HG03378 (cell line): Measurements from ENCODE around the gene FANCM.

Source experiments
- ATAC-seq: cut with Tn5 transposase; IDR thresholded peaks from one replicate; pipeline ENCODE4 v1.9.1; 2021; ENCODE audit warnings: mild to moderate bottlenecking, moderate library complexity; ENCODE audit not compliant: unreplicated experiment

Gene FANCM, protein sequence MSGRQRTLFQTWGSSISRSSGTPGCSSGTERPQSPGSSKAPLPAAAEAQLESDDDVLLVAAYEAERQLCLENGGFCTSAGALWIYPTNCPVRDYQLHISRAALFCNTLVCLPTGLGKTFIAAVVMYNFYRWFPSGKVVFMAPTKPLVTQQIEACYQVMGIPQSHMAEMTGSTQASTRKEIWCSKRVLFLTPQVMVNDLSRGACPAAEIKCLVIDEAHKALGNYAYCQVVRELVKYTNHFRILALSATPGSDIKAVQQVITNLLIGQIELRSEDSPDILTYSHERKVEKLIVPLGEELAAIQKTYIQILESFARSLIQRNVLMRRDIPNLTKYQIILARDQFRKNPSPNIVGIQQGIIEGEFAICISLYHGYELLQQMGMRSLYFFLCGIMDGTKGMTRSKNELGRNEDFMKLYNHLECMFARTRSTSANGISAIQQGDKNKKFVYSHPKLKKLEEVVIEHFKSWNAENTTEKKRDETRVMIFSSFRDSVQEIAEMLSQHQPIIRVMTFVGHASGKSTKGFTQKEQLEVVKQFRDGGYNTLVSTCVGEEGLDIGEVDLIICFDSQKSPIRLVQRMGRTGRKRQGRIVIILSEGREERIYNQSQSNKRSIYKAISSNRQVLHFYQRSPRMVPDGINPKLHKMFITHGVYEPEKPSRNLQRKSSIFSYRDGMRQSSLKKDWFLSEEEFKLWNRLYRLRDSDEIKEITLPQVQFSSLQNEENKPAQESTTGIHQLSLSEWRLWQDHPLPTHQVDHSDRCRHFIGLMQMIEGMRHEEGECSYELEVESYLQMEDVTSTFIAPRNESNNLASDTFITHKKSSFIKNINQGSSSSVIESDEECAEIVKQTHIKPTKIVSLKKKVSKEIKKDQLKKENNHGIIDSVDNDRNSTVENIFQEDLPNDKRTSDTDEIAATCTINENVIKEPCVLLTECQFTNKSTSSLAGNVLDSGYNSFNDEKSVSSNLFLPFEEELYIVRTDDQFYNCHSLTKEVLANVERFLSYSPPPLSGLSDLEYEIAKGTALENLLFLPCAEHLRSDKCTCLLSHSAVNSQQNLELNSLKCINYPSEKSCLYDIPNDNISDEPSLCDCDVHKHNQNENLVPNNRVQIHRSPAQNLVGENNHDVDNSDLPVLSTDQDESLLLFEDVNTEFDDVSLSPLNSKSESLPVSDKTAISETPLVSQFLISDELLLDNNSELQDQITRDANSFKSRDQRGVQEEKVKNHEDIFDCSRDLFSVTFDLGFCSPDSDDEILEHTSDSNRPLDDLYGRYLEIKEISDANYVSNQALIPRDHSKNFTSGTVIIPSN (N-terminal part only)

DNA sequence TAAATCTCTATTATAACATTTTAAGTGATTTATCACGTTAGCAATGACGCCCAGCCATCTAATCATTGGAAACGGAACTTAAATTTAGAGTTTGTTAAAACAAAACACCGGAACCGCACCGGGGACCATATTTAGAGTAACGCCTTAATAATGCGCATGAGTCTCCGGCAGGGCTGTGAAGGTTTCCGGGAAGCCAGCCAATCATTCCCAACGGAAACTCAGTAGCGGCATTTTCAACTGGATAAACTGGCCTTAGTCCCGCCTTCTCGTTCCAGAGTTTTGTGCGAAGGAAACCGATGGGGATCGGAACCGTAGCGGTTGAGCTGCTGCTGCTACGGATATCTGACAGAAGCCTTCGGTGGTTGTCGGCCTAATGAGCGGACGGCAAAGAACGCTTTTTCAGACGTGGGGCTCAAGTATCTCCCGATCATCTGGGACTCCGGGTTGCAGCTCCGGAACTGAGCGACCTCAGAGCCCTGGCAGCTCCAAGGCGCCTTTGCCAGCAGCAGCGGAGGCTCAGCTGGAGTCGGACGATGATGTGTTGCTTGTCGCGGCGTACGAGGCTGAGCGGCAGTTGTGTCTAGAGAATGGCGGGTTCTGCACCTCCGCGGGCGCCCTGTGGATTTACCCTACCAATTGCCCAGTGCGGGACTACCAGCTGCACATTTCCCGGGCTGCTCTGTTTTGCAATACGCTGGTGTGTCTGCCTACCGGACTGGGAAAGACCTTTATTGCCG, at the start of gene FANCM:
FANCM (plus strand) TSS at position 272 of the 737 bp plus-strand sequence; CDS start at position 374, 102 bp downstream.
- peak; percentile 47 for ATAC-seq

DNA sequence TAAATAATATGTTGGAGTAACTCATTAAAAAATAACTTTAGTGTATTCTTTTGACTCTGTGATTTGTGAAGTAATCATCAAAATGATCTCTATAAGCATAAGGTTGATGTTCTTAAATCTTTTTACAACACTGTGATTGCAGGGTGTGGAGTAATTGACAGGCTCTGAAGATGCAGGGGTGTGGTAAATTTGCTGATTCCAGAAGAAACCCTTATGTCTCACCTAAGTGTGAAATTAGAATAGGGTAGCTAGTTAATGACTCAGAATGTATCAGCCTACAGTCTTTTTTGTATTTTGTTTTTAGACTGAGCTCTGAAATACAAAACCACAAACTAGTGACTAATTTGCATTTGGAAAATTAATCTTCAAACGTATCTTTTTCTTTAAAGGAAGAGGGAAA, 45.9 kb upstream of the FANCM start:
- peak; percentile 87 for ATAC-seq

DNA sequence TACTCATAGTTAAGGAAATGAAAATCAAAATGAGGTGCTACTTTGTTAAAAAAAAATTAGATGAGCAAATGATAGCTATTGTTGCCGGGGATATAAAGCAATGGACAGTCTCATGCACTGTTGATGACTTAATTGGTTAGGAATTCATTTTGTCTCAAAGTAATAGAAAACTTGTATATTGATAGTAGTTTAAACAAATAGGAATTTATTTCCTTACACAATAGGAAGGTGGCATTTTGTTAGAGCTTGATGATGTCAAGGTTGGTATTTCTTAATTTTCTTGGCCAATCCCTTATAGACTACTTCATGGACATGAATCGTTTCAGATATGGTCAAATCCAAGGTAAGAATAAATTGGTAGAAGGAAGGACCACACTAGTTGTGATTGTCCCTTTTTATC, 44.0 kb upstream of the FANCM start:
- no peak for ATAC-seq

DNA sequence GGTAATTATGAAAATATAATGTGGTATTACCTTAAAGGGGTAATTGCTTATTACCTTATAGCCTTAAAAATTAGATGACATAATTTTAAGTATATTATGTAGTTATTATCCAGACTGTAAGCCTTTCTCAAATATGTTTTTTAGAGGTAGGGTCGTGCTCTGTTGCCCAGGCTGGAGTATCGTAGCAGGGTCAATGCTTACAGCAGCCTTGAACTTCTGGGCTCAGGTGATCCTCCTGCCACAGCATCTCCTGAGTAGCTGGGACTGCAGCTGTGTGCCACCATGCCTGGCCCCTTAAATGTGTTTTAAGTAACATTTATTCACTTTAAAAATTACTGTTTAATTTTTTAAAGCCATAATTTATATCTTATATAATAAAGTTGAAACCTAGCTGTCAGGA, 41.5 kb upstream of the FANCM start:
- no peak for ATAC-seq

DNA sequence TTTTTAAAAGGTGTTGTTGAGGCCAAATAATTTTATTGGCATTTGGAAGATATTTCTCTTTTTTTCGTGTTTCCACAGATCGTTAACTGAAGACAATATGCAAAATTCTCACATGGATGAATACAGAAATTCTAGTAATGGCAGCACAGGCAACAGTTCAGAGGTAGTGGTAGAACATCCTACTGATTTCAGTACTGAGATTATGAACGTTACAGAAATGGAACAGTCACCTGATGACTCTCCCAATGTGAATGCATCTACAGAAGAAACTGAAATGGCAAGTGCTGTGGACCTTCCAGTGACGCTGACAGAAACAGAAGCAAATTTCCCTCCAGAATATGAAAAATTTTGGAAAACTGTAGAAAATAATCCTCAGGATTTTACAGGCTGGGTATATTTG, 40.6 kb upstream of the FANCM start:
- ATAC-seq: no peak

DNA sequence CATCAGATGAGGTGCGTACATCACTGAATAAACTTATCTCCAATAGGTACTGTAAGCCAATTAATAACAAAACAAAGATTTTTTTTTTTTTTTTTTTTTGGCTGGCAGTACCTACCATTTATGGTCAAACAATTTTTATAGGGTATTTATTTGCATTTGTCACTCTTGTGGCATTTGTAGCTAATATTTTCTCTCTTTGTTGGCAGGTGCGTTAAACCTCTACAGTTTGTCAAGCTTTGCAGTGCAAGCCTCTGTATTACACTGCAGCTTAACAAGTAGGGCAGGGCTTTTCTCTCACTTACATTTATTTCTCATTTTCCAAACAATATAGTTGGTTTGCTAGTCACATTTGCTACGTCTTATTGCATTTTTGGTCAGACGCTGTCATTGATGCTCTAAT, 39.5 kb upstream of the FANCM start:
- ATAC-seq: no peak

DNA sequence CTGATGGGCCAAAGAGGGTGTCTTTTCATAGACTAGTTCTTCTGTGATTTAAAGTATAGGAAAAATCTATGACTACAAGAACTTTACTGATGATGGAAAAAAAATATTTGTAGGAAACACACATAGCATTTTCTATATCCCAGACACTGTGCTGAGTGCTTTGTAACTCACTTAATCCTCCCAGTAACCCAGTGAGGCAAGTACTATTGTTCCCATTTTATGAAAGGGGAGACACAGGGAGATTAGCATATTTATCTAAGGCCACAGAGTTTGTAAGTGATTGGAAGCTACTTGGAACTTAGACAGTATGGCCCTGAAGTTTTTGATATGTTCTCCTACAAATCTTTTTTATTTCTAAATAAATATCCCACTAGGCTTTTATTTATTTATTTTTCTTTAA, 31.9 kb upstream of the FANCM start:
- no peak for ATAC-seq

DNA sequence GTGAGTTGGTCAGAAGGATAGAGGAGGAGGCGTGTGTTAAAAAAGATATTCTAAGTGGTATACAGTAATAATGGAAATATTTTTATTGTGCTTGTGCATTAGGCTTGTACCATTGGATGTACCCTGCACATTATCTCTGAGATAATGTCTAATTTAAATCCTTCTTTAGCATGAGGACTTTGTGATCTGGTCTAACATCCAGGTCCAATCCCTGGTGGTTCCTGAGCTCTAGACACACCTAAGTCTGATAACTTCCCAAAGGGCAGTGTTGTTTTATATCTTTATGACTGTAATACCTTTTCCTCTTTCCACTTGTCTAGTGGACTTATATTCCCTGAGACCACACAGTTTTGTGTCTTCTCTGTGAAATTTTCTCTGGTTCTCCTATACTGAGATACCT, 31.2 kb upstream of the FANCM start:
- ATAC-seq: no peak

DNA sequence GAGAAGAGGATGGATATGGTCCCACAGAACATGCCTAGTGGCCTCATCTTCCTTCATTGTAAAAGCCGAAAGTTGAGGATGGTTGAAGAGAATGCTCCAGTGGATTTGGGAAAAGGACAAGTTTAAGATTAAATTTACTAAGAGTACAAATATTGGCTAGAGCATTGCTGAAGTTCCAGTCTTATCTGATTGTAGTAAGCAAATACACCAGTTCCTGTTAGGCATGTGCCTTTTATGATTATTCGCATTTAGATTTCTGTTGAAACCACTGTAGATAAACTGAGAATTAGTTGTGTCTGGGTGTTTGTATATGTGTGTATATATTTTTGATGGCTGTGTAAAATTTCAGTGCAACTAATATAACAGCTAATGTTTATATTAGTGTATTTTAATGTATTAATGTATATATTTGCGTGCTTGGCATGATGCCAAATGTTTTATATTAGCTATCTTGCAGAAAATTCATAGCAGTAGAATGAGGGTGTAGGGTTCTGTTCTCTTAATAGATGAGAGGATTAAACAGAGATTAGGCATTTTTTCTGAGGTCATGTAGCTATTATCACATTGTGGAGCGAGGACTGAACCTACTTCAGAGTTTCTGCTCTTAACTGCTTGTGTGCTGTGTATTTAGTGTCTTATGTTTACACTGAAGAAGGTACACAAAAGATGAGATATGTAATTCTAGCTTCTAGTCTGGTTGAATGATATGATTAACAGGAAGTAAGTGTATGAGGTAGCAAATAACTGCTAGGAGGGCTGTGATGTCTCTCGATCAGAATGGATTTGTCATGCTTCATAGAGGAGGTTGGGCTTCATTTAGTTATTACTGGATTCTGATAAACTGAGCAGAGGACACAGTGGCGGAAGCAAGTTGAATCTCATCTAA, 22.6 kb upstream of the FANCM start:
- ATAC-seq: no peak

DNA sequence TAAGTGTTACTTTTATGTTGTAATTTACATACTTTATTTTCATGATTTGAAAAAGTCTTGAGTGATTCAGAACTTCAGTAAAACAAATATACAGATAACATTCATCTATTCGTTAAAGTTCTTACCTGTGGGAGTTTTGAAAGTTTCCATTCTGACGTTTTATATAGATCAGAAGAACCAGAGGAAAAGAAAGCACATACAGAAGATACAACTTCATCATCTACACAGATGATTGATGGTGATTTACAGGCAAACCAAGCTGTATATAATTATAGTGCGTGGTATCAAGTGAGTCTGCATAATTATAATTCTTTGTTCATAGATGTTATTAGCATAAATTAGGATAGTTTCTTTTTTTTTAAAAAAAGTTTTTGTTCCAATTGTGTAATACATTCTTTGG, 21.4 kb upstream of the FANCM start:
- no peak for ATAC-seq

DNA sequence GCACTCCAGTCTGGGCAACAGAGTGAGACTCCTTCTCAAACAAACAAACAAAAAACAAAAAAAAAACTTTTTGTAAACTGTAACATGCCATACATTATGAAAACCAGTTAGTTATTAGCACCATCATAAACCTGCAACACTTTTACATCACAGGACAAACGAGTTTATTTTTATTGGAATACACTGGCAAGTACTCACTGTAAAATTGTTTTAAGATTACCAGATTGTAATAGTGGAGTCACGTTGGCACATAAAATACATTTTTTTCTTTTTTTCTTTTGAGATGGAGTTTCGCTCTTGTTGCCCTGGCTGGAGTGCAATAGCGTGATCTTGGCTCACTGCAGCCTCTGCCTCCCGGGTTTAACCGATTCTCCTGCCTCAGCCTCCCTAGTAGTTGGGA, 17.1 kb upstream of the FANCM start:
- no peak for ATAC-seq

DNA sequence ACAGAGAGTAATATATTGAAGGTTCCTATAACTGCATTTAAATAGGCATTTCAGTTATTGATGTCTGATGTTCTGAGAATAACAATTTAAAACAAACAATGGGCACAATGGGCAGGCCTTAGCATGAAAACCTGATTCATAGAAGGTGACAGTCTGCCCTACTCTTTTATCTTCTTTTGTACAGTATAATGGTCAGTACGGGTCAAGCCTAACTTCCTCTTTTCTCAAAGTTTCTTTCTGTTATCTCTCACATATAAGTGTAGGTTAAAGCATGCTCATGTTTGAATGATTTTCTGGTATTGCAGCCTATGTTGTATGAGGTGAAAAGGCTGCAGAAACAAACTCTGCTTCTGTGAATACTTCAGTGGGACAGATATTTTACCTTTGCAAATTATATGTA, 15.6 kb upstream of the FANCM start:
- ATAC-seq: no peak

DNA sequence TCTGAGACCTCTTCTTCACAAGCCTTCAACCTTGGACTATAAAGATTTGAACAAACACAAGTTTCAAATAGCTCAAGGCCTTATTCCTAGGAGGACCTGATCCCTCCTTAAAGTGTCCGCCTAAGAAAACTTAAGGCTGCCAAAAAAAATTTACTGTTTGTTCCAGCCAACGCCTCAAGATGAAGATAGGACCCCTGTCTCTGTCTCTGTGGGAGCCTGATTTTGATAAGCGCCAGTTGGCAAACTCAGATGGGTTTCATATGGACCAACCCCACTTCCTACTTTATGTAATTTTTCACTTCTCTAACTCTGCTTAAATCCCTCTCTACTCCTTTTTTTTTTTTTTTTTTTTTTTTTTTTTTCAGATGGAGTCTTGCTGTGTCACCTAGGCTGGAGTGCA, 12.5 kb upstream of the FANCM start:
- ATAC-seq: no peak

DNA sequence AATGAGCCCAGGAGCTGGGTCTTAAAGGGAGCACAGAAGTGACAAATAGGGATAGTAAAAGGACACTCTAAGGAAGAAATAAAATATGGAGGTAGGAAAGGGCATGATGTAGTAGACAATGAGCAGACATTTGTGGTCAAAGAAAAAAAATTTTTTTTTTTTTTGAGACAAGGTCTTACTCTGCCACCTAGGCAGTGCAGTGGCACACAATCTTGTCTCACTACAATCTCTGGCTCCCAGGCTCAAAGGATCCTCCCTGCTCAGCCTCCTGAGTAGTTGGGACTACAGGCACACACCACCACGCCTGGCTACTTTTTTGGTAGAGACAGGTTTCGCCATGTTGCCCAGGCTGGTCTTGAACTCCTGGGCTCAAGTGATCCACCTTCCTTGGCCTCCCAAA, 10.0 kb upstream of the FANCM start:
- ATAC-seq: no peak

DNA sequence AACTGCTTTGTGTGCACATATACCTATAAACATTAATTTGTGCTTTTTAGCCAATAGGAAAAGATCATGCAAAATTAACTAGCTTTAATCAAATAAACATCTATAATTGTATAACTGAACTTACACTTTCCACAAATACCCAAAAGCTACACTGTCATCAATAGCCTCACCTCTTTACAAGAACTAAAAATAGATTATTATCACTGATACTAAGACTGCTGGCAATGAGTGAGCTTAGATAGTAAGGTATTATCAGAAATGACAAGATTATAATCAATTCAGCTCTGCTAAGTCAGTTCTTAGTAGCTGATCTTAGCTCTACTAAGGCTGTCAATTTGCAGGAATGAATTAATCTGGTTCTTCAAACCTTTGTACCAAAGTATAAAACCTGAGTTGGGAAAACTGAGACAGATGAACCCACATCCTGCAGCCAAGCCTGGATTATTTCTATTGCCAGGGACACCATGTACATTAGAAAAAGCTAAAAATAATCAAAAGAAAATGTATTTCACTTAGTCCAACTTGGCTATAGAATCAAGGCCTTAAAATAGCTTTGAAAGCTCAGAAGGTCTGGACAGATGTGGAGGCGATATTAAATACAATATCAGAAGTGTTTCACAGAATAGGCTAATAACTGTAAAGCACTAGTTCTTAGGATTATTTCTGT, 6.6 kb upstream of the FANCM start:
- no peak for ATAC-seq

DNA sequence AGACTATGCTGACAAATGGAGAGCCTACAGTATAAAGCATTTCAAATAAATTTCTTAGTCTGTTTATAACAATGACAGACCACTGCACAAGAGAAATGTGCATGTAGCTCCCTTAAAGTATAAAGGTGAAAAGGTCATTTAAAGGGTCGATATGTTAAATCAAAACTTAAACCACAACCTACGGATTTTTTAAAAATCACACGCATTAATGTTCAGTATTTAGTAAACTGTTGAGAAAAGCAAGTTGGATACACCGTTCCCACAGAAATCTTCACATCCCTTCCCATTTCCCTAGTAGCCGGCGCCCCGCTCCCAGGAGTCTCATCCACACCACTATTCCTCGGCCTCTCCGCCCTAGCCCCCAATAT, 2.1 kb upstream of the FANCM start:
- no peak for ATAC-seq

DNA sequence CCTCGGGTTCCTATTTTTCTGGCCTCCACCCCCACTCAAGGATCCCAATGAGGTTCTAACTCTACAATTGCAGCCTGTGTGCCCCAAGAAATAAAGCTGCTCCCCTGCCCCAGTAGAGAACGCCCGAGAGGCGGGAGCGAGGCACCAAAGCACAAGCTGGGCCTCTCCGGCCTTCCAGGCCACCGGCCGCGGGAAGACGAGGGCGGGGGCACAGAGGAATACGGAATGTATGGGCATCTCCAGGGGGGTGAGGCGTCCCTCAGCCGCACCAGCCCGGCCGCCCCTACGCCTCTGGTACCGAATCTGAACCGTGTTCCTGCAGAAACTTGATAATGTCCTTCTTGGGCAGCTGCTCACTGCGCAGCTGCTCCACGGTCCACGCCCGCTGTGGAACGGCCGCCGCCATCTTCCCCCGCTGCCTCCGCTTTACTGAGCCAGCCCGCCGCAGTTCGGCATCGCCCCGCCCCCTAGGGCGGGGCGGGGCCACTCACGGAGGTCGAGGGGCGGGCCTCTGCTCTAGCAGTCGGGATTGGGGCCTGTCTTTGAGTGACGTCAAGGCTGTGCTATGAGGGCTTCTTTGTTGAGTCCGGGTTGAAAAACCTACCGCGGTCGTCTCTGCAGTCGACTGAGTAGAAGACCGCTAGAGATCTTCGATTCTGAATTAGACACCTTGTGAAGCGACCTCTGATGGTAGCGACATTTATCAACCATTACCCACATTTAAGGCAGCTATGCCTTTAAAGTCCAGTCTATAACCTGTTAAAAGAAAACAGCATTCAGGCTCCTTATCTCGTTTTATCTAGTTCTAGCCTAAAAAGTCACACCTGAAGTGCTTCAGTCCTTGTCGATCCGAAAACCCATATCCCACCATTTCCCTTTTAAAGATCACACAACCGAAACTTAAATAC, 1.4 kb upstream of the FANCM start, which contains the start of gene FKBP3:
FKBP3 (minus strand) TSS at position 431 of the 908 bp plus-strand sequence; CDS start at position 406, 25 bp downstream.
- peak; percentile 90 for ATAC-seq

DNA sequence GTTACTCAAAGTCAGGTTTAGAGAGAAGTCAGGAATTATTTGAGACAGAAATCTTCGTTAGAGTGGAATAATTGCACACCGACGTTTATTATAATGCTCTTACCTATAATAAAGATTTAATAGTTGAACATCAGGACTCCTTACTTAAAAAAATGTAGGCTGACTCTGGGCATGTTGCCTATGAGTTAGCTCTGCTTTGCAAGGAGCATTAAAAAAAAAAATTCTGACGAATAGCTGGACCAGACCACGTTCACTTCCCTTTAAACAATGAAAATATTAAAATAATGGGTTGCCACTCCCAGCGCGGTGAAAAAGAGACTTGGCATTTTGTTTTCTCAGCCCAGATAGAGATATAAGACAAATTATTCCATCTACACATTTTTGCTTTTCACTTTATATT, 574 bp upstream of the FANCM start:
- no peak for ATAC-seq
